K562 (cell line): ENCODE measurements around the gene ACTRT2. TPM values are rescaled to one million over a fixed set of nuclear protein-coding genes. Genes with fewer than 3 reads are reported as not detected.

Experiments
- ATAC-seq: fragments of 200-7000 bp; cut with Tn5 transposase; 3 replicates; pipeline ENCODE4 v1.9.1; 2020; ENCODE audit warnings: moderate library complexity
- BruUV-seq: library from RNA; stranded (reverse); fragments of 400-500 nt; replicated peaks from 2 replicates; lab custom pipeline; 2021; lab: Mats Ljungman, UMichigan
- CTCF ChIA-PET: fragments of 300-600 bp; formaldehyde crosslinking; extraction: SDS; loops from one replicate; lab custom pipeline; 2021; ENCODE audit warnings: low intra/inter-chr PET ratio; lab: Yijun Ruan, JAX
- POLR2A ChIA-PET: fragments of 300-600, 350-650 bp; sonication (Branson Sonifier 250); formaldehyde crosslinking; extraction: SDS; loops from one replicate; lab custom pipeline; 2021; ENCODE audit warnings: antibody characterized with exemption, inconsistent platforms; lab: Yijun Ruan, JAX
- DNase-seq, 4 experiments: peaks; one replicate each; pipeline versions ENCODE4 v3.0.0 to v3.0.0-alpha.2; 2011 to 2018; ENCODE audit warnings: low spot score in 3 of 4, mixed read lengths in 3 of 4; ENCODE audit errors: extremely low read depth in 1 of 4
- FAIRE-seq: peaks from 2 replicates; lab custom pipeline; 2011; peaks lifted over from hg19 to GRCh38; lab: Jason Lieb, UNC
- H2AFZ ChIP-seq: 2 replicates; pipeline ENCODE4 v1.6.0; 2011; ENCODE audit warnings: low read depth, low read length, control low read depth, inconsistent platforms
- H3K27ac ChIP-seq: fragments of 200-600 bp; 3 replicates; pipeline ENCODE4 v1.8.0; 2011; ENCODE audit warnings: low read depth, mild to moderate bottlenecking, control low read depth, inconsistent platforms, low read length, moderate library complexity, mixed read lengths; ENCODE audit errors: extremely low read depth
- H3K27me3 ChIP-seq, 2 experiments: fragments of 300-600 bp in 1 of 2; 2 replicates in 1 of 2; 3 replicates in 1 of 2; pipeline versions ENCODE4 v1.6.0 to v1.8.0; 2011; ENCODE audit warnings: inconsistent platforms in 2 of 2, low read length in 2 of 2, mild to moderate bottlenecking in 1 of 2, mixed read lengths in 1 of 2, moderate library complexity in 1 of 2; ENCODE audit not compliant: control insufficient read depth in 2 of 2, insufficient read depth in 2 of 2
- H3K36me3 ChIP-seq: fragments of 300-600 bp; 3 replicates; pipeline ENCODE4 v1.8.0; 2011; ENCODE audit warnings: mild to moderate bottlenecking, low read length, inconsistent platforms; ENCODE audit not compliant: control insufficient read depth, insufficient read depth
- H3K4me1 ChIP-seq, 2 experiments: fragments of 200-600 bp in 1 of 2; replicated peaks in 1 of 2; 2 replicates in 1 of 2; 3 replicates in 1 of 2; pipeline versions ENCODE4 v1.5.1 to v1.8.0; 2011; ENCODE audit warnings: inconsistent platforms in 2 of 2, low read length in 2 of 2, mild to moderate bottlenecking in 1 of 2, mixed read lengths in 1 of 2, moderate library complexity in 1 of 2; ENCODE audit not compliant: control insufficient read depth in 2 of 2, insufficient read depth in 2 of 2
- H3K4me2 ChIP-seq: 2 replicates; pipeline ENCODE4 v1.6.1; 2011; ENCODE audit warnings: low read length, control low read depth, inconsistent platforms, mixed read lengths; ENCODE audit not compliant: insufficient read depth
- H3K4me3 ChIP-seq: fragments of 200-600 bp; sonication (generic), shearing (Covaris generic); 2 replicates; pipeline ENCODE4 v1.5.1; 2016; ENCODE audit warnings: control low read depth, inconsistent platforms
- H3K79me2 ChIP-seq: fragments of 200-600 bp; 3 replicates; pipeline ENCODE4 v1.8.0; 2011; ENCODE audit warnings: low read length, inconsistent platforms; ENCODE audit not compliant: control insufficient read depth, insufficient read depth
- H3K9ac ChIP-seq, 2 experiments: 2 replicates each; pipeline versions ENCODE4 v1.6.0 to v1.6.1; 2011; ENCODE audit warnings: low read depth in 2 of 2, low read length in 2 of 2, control low read depth in 1 of 2, inconsistent platforms in 1 of 2, mild to moderate bottlenecking in 1 of 2, mixed read lengths in 1 of 2; ENCODE audit not compliant: insufficient read depth in 1 of 2
- H3K9me1 ChIP-seq: one replicate; pipeline ENCODE4 v1.6.0; 2011; ENCODE audit warnings: inconsistent platforms, mild to moderate bottlenecking, low read length, moderate library complexity; ENCODE audit not compliant: control insufficient read depth, insufficient read depth
- H3K9me3 ChIP-seq: replicated peaks from 2 replicates; pipeline ENCODE4 v1.5.1; 2011; ENCODE audit warnings: low read depth, low read length, inconsistent platforms; ENCODE audit not compliant: control insufficient read depth, insufficient read depth
- H4K20me1 ChIP-seq: replicated peaks from 2 replicates; pipeline ENCODE4 v1.6.1; 2011; ENCODE audit warnings: low read length, inconsistent platforms, mixed read lengths; ENCODE audit not compliant: control insufficient read depth, insufficient read depth
- ARID4B ChIP-seq: sonication (generic); formaldehyde crosslinking; IDR thresholded peaks from 2 replicates; pipeline ENCODE4 v1.8.0; 2022; ENCODE audit warnings: mild to moderate bottlenecking, missing genetic modification reagents
- CBFA2T2 ChIP-seq: fragments of 450-650 bp; conservative IDR thresholded peaks from 2 replicates; pipeline ENCODE4 v1.6.1; 2017; ENCODE audit warnings: mild to moderate bottlenecking
- DPF2 ChIP-seq: fragments of 450-650 bp; IDR thresholded peaks from 2 replicates; pipeline ENCODE4 v1.6.1; 2016
- ELF2 ChIP-seq: fragments of 250-450 bp; sonication (Bioruptor Pico); IDR thresholded peaks from 2 replicates; pipeline ENCODE4 v1.5.0; 2021; ENCODE audit warnings: mild to moderate bottlenecking
- ELK3 ChIP-seq: fragments of 450-650 bp; formaldehyde crosslinking; IDR thresholded peaks from 2 replicates; pipeline ENCODE4 v1.4.0; 2020; ENCODE audit warnings: mild to moderate bottlenecking
- GATA2 ChIP-seq: sonication (generic); formaldehyde crosslinking; IDR thresholded peaks from 2 replicates; pipeline ENCODE4 v1.4.0; 2020; ENCODE audit warnings: mild to moderate bottlenecking, missing genetic modification reagents
- RAD21 ChIP-seq, 2 experiments: fragments of 250-450 bp in 1 of 2; fragments of 450-650 bp in 1 of 2; sonication (Bioruptor Pico) in 1 of 2; formaldehyde crosslinking in 1 of 2; IDR thresholded peaks in 1 of 2; conservative IDR thresholded peaks in 1 of 2; 2 replicates each; pipeline versions ENCODE4 v1.4.0 to v1.8.0; 2020 to 2022; ENCODE audit warnings: mild to moderate bottlenecking in 2 of 2, moderate library complexity in 1 of 2
- SPI1 ChIP-seq: IDR thresholded peaks from 2 replicates; pipeline ENCODE4 v1.6.1; 2011; ENCODE audit warnings: low read depth, low read length, control low read depth, borderline replicate concordance
- ZNF146 ChIP-seq: IDR thresholded peaks from one replicate; pipeline ENCODE4 v1.6.1; 2018; ENCODE audit warnings: missing compliant biosample characterization; ENCODE audit not compliant: unreplicated experiment
- ZNF512 ChIP-seq: IDR thresholded peaks from 2 replicates; pipeline ENCODE4 v1.6.1; 2016; ENCODE audit warnings: missing genetic modification characterization, missing compliant biosample characterization
- WGBS: fragments of 100-300 bp; shearing (Covaris generic); methylation state at CpG from one replicate; pipeline ENCODE4 v1.1.6; 2016; ENCODE audit warnings: low coverage, mixed read lengths; ENCODE audit not compliant: insufficient coverage; ENCODE audit errors: missing lambda C conversion rate; 5-methylcytosine and 5-hydroxymethylcytosine counted together
- in situ Hi-C: fragments of 300-500 bp; cut with MboI; formaldehyde crosslinking; loops from 4 replicates; pipeline ENCODE4 v1.15.0; 2018; ENCODE audit warnings: inconsistent platforms, mixed read lengths
- intact Hi-C: fragments of 100-400 bp; cut with micrococcal nuclease; formaldehyde crosslinking; loops from 2 replicates; pipeline ENCODE4 v1.14.2; 2022
- polyA plus RNA-seq, 8 experiments: library from polyadenylated mRNA; depleted of rRNA in 4 of 8; stranded (reverse) in 5 of 8; unstranded in 3 of 8; fragments of >200 nt; fragmentation: Nextera tagmentation in 2 of 8; fragmentation: Illumina TruSeq in 1 of 8; extraction: Ambion mirVana in 2 of 8; extraction: Trizol in 1 of 8; gene quantifications; 2 replicates each; pipeline versions ENCODE4 v1.2.1 to v1.2.3, GENCODE V29; 2011 to 2014; ENCODE audit warnings: inconsistent platforms in 1 of 8, missing spikeins in 1 of 8
- total RNA-seq, 7 experiments: library from RNA; depleted of rRNA in 6 of 7; stranded (reverse); fragments of >200 nt in 6 of 7; fragmentation: Illumina TruSeq in 2 of 7; extraction: Trizol in 2 of 7; gene quantifications; 2 replicates each; pipeline versions ENCODE4 v1.2.1 to v1.2.3, GENCODE V29; 2011 to 2021; ENCODE audit warnings: low replicate concordance in 1 of 7

Gene ACTRT2
- total and polyA plus RNA-seq, 9 of the 15 experiments (the other 6 are each of a cell fraction or from before 2014, with no cell fraction given) = not detected

DNA sequence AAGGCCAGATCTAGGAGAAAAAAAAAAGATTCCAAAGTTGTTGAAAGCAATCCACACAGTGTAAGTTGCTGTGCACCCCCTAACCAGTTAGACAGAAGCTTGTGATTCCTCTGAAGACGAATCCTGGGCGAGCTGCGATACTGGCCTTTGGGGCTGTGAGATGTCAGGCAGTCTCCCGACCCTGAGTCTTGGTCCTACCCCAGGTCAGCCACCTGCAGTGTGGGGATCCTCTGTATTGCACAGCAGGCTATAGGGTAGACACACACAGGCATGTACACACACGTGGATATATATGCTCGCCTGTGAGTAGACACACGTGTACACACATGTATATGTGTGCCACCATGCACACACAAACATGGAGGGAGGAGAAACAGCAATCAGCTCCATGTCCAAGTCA, 12.9 kb downstream of the ACTRT2 start:
- in situ Hi-C loops (no loop called here), intact Hi-C loops (no loop called here)
- peaks cover 13 to 49% of the 10 kb centered on the region in 2 experiments; a peak in 4 of 5 replicates for H3K27me3 ChIP-seq
- no peaks in the 10 kb centered on the region for H3K79me2 ChIP-seq
- no peaks in the 10 kb centered on the region for H3K36me3 ChIP-seq
- no peak overlapping the region for H3K9ac ChIP-seq
- H3K4me2 ChIP-seq = no peak overlapping the region
- no peak for FAIRE-seq
- no peak overlapping the region for H3K27ac ChIP-seq
- no peak for ATAC-seq
- H3K4me1 ChIP-seq = no peaks in the 10 kb centered on the region; a peak in 1 of 5 replicates
- no peaks in the 10 kb centered on the region for H3K9me1 ChIP-seq
- 0% methylated on average over 7 of the region's 7 CpGs for WGBS
- H4K20me1 ChIP-seq = no peaks in the 10 kb centered on the region
- H3K4me3 ChIP-seq = no peak overlapping the region
- no peak for DNase-seq
- CTCF ChIA-PET = no interaction called here
- no peak for TF ChIP-seq CBFA2T2
- no peak for TF ChIP-seq GATA2 (CRISPR knock-in tag)
- no peak for TF ChIP-seq ARID4B (CRISPR knock-in tag)
- TF ChIP-seq SPI1 = no peak
- TF ChIP-seq RAD21 (CRISPR knock-in tag; conservative IDR thresholded peaks at IDR 0.05 in 1 of 2, IDR thresholded peaks at IDR 0.05 in 1 of 2) = no peak
- no peak for TF ChIP-seq ZNF146 (CRISPR knock-in tag)
- no peak for TF ChIP-seq ELK3
- no peak for TF ChIP-seq ZNF512
- no peak for TF ChIP-seq ELF2 (CRISPR knock-in tag)
- no peak for TF ChIP-seq DPF2
- POLR2A ChIA-PET = no interaction called here
- no TSS peak for BruUV-seq
- H2AFZ ChIP-seq = no peak overlapping the region
- H3K9me3 ChIP-seq = no peaks in the 10 kb centered on the region
